ENCODE data around the gene SBNO2.

The SBNO2 gene

GRCh38 chr19:1089126-1089771, 84.8 kb downstream of the SBNO2 start:
- no peak for DNase-seq (ENCODE audit: low spot score)

GRCh38 chr19:1088416-1089010, 85.6 kb downstream of the SBNO2 start:
- DNase-seq (ENCODE audit: low spot score), result no peak

- peak; percentile 61 for DNase-seq (ENCODE audit: low spot score)
Measured at GRCh38 chr19:1087813-1088415, 86.2 kb downstream of the SBNO2 start.

- DNase-seq (ENCODE audit: low spot score), result no peak
Measured at GRCh38 chr19:1086613-1087012, 87.5 kb downstream of the SBNO2 start.

GRCh38 chr19:1085676-1086442, 88.2 kb downstream of the SBNO2 start:
- no peak for DNase-seq (ENCODE audit: low spot score)

GRCh38 chr19:1085053-1085658, 88.9 kb downstream of the SBNO2 start:
- DNase-seq (ENCODE audit: low spot score), result no peak

GRCh38 chr19:1084024-1084868, 89.8 kb downstream of the SBNO2 start:
- DNase-seq (ENCODE audit: low spot score), result no peak

GRCh38 chr19:1082928-1083816, 90.9 kb downstream of the SBNO2 start:
- DNase-seq (ENCODE audit: low spot score), result no peak

- peak; percentile 88 for DNase-seq (ENCODE audit: low spot score)
Measured at GRCh38 chr19:1082165-1082927, 91.7 kb downstream of the SBNO2 start.

GRCh38 chr19:1081301-1082164, 92.5 kb downstream of the SBNO2 start:
- DNase-seq (ENCODE audit: low spot score), result no peak

- no peak for DNase-seq (ENCODE audit: low spot score)
Measured at GRCh38 chr19:1080360-1081161, 93.5 kb downstream of the SBNO2 start.

GRCh38 chr19:1079566-1080111, 94.4 kb downstream of the SBNO2 start:
- DNase-seq (ENCODE audit: low spot score), result no peak

GRCh38 chr19:1076951-1077350, 97.1 kb downstream of the SBNO2 start:
- DNase-seq (ENCODE audit: low spot score), result peak; percentile 87

- DNase-seq (ENCODE audit: low spot score), result no peak
Measured at GRCh38 chr19:1076046-1076386, 98.1 kb downstream of the SBNO2 start.

- DNase-seq (ENCODE audit: low spot score), result peak; percentile 96
Measured at GRCh38 chr19:1074544-1075283, 99.4 kb downstream of the SBNO2 start.

GRCh38 chr19:1073956-1074517, 100.0 kb downstream of the SBNO2 start:
- DNase-seq (ENCODE audit: low spot score), result no peak
